Ascending aorta (tissue), 2 donors: ENCODE results near the gene DCXR. TPM values are rescaled to one million over a fixed set of nuclear protein-coding genes. Genes with fewer than 3 reads are reported as not detected.

ENCODE experiments used
- DNase-seq, 2 donors: peaks; one replicate each; pipeline ENCODE4 v3.0.0-alpha.2; 2019; ENCODE audit warnings: low spot score in 2 of 2
- H3K27ac ChIP-seq, 2 donors: fragments of 200-600 bp; sonication (generic); one replicate each; pipeline ENCODE4 v1.5.1; 2016 to 2017; ENCODE audit warnings: mild to moderate bottlenecking in 1 of 2
- H3K27me3 ChIP-seq: fragments of 200-600 bp; sonication (generic); one replicate; pipeline ENCODE4 v1.5.1; 2017
- H3K36me3 ChIP-seq, 2 donors: fragments of 200-600 bp; sonication (generic); one replicate each; pipeline ENCODE4 v1.5.1; 2016
- H3K4me1 ChIP-seq, 2 donors: fragments of 200-600 bp; sonication (generic); one replicate each; pipeline ENCODE4 v1.5.1; 2016 to 2017; ENCODE audit warnings: mild to moderate bottlenecking in 1 of 2
- H3K4me3 ChIP-seq, 2 donors: fragments of 200-600 bp; sonication (generic); one replicate each; pipeline ENCODE4 v1.5.1; 2016 to 2017; ENCODE audit warnings: mild to moderate bottlenecking in 1 of 2
- H3K9me3 ChIP-seq, 2 donors: fragments of 200-600 bp; sonication (generic); one replicate each; pipeline ENCODE4 v1.5.1; 2016
- intact Hi-C: fragments of 100-400 bp; cut with DNase I; formaldehyde crosslinking; loops from one replicate; pipeline ENCODE4 v1.15.1; 2023
- total RNA-seq: library from RNA; depleted of rRNA; stranded (reverse); fragments of >200 nt; gene quantifications from one replicate; pipeline ENCODE4 v1.1.0, GENCODE V29; 2016
- TF ChIP-seq, protein P1 (sequence below), 3 experiments: fragments of 200-600 bp in 2 of 3; fragments of 450-650 bp in 1 of 3; sonication (generic) in 2 of 3; IDR thresholded peaks; one replicate each; pipeline ENCODE4 v1.5.1; 2016 to 2019; ENCODE audit warnings: antibody characterized with exemption in 3 of 3, mild to moderate bottlenecking in 1 of 3, moderate library complexity in 1 of 3

Gene DCXR
- total RNA-seq, 1 donor from 2014 or later = 160 TPM

DNA sequence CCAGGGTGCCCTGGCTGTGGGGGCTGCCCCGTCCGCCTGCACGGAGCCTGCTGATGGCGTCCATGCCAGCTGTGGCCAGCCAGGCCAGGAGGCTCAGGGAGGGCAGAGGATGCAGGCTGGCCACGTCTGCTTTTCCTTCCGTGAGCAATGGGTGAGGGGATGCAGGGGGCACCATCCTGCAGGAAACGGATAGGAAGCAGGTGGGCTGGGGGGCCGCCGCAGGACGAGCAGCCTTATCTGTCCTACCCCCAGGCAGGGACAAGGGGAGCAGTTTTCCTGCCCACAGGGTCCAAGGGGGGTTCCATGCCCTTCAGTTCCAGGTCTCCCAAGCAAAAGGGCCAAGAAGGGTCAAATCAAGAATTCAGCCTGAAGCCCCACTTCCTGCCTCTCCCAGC is 21.4 kb upstream of the DCXR start:
- TF ChIP-seq, protein P1, sequence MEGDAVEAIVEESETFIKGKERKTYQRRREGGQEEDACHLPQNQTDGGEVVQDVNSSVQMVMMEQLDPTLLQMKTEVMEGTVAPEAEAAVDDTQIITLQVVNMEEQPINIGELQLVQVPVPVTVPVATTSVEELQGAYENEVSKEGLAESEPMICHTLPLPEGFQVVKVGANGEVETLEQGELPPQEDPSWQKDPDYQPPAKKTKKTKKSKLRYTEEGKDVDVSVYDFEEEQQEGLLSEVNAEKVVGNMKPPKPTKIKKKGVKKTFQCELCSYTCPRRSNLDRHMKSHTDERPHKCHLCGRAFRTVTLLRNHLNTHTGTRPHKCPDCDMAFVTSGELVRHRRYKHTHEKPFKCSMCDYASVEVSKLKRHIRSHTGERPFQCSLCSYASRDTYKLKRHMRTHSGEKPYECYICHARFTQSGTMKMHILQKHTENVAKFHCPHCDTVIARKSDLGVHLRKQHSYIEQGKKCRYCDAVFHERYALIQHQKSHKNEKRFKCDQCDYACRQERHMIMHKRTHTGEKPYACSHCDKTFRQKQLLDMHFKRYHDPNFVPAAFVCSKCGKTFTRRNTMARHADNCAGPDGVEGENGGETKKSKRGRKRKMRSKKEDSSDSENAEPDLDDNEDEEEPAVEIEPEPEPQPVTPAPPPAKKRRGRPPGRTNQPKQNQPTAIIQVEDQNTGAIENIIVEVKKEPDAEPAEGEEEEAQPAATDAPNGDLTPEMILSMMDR (IDR thresholded peaks at IDR 0.05) = no peak
- peaks cover 83 to 94% of the 10 kb centered on the region in 2 donors for H3K36me3 ChIP-seq
- no peak for DNase-seq
- H3K4me3 ChIP-seq = no peak overlapping the region
- no peaks in the 10 kb centered on the region for H3K9me3 ChIP-seq
- no peak overlapping the region for H3K27ac ChIP-seq
- intact Hi-C loops = no loop called here
- H3K4me1 ChIP-seq = no peaks in the 10 kb centered on the region
- no peaks in the 10 kb centered on the region for H3K27me3 ChIP-seq

DNA sequence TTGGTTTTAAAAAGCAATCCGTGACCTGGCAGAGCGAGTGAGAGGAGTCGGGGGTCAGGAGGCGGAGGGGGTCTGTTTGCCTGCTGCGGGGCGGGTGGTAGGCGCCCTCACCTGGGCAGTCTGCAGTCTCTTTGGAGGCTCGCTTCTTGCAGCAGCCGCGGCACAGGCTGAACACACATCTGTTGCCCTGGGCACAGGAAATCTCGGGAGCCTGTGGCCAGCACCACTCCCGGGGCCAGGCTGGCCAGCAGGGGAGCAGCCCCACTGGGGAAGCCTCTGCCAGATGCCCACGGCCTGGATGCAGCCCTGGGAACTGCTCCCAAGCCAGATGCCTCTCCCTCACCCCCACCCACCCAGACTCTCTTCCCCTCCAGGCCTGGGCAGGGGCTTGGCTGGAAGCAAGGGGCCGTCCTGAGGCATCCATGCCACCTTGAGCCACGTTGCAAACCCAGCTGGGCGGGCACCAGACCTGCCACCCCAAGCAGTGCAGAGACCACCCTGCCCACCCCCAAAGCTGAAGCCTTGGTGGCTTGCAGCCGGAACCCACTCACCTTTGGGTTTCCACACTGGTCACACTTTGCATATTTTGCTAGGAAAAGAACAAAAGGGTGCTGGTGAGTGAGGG is 20.8 kb upstream of the DCXR start:
- Histone ChIP-seq H3K9me3 (no peaks in the 10 kb centered on the region), H3K27ac (no peak overlapping the region), H3K4me1 (no peaks in the 10 kb centered on the region), H3K27me3 (no peaks in the 10 kb centered on the region), H3K4me3 (no peak overlapping the region), H3K36me3 (peaks cover 82 to 95% of the 10 kb centered on the region in 2 donors)
- DNase-seq = no peak
- TF ChIP-seq, protein P1 (IDR thresholded peaks at IDR 0.05) = no peak
- intact Hi-C loops = no loop called here

DNA sequence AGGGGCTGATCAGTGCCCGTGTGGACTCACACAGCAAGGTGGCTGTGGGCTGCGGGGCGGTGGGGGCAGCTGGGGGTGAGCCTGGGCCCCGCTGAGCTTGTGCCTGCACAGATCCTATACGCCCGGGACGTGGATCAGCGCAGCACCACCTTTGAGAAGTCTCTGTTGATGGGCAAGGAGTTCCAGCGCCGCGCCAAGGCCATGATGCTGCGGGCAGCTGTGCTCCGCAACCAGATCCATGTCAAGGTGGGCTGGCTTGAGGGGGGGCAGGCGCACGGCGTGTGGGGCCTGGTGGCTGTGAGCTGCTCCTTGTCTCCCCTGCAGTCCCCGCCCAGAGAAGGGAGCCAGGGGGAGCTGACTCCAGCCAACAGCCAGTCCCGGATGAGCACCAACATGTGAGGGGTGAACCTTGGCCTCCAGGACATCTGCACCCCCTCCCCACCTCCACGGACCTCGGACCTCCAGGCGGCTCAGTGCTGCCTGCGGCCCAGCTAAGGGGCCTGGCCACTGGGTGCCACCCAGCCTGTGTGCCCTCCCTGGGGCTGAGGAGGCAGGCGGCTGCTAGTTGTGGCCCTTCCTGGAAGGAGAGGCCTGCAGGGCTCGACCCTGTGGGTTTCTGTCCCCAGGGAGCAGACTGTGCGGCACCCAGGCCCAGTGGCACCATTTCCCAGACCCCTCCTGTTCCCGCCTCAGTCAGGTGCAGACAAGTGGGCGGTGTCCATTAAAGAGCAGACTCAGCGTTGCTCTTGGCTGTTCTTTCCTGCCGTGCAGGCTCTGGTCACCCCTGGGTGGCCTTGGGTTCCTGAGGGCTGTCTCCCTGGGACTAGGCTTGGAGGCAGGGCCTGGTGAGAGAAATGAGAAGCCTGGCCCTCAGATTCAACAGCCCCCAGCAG is 19.5 kb upstream of the DCXR start:
- no peak overlapping the region for H3K4me3 ChIP-seq
- H3K9me3 ChIP-seq = no peaks in the 10 kb centered on the region
- H3K4me1 ChIP-seq = peaks cover 8 to 10% of the 10 kb centered on the region in 2 donors
- DNase-seq = no peak
- intact Hi-C loops = no loop called here
- H3K36me3 ChIP-seq = peaks cover 70 to 82% of the 10 kb centered on the region in 2 donors
- TF ChIP-seq, protein P1 (IDR thresholded peaks at IDR 0.05) = no peak
- H3K27me3 ChIP-seq = no peaks in the 10 kb centered on the region
- H3K27ac ChIP-seq = no peak overlapping the region

DNA sequence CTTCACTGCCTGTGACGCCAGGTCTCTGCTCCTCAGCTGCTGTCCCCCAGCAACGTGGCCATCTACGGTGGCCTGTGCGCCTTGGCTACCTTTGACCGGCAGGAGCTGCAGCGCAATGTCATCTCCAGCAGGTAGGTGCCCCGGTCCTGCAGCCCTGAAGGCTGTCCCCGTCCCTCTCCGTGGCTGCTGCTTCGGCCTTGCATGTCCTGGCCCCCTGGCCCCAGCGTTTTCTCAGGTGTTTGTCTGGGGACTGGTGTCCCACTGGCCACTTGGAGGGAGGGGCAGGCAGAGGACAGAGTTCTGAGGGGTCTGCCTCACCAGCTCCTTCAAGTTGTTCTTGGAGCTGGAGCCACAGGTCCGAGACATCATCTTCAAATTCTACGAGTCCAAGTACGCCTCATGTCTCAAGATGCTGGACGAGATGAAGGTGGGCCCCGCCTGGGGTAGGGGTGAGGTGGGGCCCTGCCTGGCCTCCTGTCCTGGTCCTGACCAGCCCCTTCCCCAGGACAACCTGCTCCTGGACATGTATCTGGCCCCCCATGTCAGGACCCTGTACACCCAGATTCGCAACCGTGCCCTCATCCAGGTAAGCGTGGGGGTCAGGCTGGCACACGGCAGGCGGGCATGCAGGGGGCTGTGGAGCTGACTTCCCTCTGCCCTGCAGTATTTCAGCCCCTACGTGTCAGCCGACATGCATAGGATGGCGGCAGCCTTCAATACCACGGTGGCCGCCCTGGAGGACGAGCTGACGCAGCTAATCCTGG is 18.6 kb upstream of the DCXR start:
- peaks cover 62 to 73% of the 10 kb centered on the region in 2 donors for H3K36me3 ChIP-seq
- H3K4me1 ChIP-seq = peaks cover 8 to 10% of the 10 kb centered on the region in 2 donors
- H3K4me3 ChIP-seq = no peak overlapping the region
- DNase-seq = no peak
- TF ChIP-seq, protein P1 (IDR thresholded peaks at IDR 0.05) = no peak
- no peaks in the 10 kb centered on the region for H3K27me3 ChIP-seq
- no peak overlapping the region for H3K27ac ChIP-seq
- intact Hi-C loops = no loop called here
- H3K9me3 ChIP-seq = no peaks in the 10 kb centered on the region

DNA sequence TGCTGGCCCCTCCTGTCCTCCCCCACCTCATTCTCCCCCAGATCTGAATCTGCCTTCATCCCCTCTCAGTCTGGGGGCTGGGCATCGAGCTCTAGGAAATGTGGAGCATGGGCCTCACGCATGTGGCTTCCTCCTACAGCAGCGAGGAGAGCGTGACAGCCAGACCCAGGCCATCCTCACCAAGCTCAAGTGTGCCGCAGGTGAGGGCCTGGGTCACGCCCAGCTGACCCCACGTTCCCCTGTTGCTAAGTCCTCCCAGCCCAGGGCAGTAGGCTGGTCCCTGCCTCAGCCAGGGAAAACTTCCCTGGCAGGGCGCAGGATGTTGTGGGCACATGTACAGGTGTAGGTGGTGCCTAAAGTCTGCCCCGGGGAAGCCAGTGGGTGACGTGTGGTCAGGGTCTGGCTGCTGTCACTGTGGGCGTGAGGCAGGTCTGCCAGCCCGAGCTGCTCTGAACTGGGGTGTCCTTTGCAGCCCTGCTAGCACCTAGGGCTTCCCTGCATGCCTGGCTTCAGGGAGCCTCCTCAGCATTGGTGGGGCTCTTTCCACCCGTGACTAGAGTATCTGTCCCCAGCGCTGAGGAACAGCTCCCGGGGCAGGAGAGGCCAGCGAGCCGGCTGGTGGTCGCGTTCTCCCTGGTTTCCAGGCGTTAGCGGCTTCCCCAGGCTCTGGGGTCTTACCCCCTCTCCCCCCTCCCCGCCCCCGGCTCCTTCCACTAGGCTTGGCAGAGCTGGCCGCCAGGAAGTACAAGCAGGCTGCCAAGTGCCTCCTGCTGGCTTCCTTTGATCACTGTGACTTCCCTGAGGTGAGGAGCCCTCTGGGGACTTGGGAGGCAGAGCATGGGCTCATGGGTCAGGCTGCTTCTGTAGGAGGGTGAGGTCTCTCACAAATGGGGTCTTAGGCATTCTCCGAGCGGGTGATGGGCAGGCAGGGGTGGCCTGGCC is 17.8 kb upstream of the DCXR start:
- Histone ChIP-seq H3K4me1 (peaks cover 16 to 17% of the 10 kb centered on the region in 2 donors), H3K9me3 (no peaks in the 10 kb centered on the region), H3K36me3 (peaks cover 53 to 65% of the 10 kb centered on the region in 2 donors), H3K27ac (no peak overlapping the region), H3K27me3 (no peaks in the 10 kb centered on the region), H3K4me3 (no peak overlapping the region)
- no peak for DNase-seq
- intact Hi-C loops = no loop called here
- TF ChIP-seq, protein P1 (IDR thresholded peaks at IDR 0.05) = no peak
